ENCODE data around the gene MBNL2.
"Not testable (repeated sequence)": the region's sequence is repeated elsewhere in the genome, so short reads cannot be mapped to it uniquely, and the experiment has no call there.

The MBNL2 gene

GRCh38 chr13:97347255-97347932 is 125.3 kb downstream of the MBNL2 start:
- Histone ChIP-seq H3K36me3 (replicated peaks; ENCODE audit: low read depth, low read length) (no peaks in the 10 kb centered on the region), H3K27me3 (ENCODE audit: low read depth, low read length) (no peaks in the 10 kb centered on the region), H2AFZ (ENCODE audit: low read depth, low read length) (no peak overlapping the region), H3K4me1 (ENCODE audit: low read length) (no peaks in the 10 kb centered on the region), H3K4me2 (ENCODE audit: low read length) (no peak overlapping the region), H4K20me1 (ENCODE audit: insufficient read depth, low read length) (no peaks in the 10 kb centered on the region), H3K4me3 (ENCODE audit: low read length) (no peak overlapping the region), H3K9me3 (ENCODE audit: insufficient read depth, low read length) (peaks cover 6% of the 10 kb centered on the region; the same call in 1 of the 2 replicates), H3K79me2 (ENCODE audit: low read length) (no peaks in the 10 kb centered on the region), H3K27ac (ENCODE audit: low read length) (no peak overlapping the region), H3K9ac (ENCODE audit: low read length) (no peak overlapping the region)
- TF ChIP-seq EZH2phosphoT487 (IDR thresholded peaks at IDR 0.05; ENCODE audit: low read depth), result no peak
- no peak for TF ChIP-seq CTCF (IDR thresholded peaks at IDR 0.05; ENCODE audit: low read depth, low read length)

- no peak overlapping the region for H3K27ac ChIP-seq (ENCODE audit: low read length)
- peaks cover 6% of the 10 kb centered on the region; the same call in 1 of the 2 replicates for H3K9me3 ChIP-seq (ENCODE audit: insufficient read depth, low read length)
- H2AFZ ChIP-seq (ENCODE audit: low read depth, low read length), result no peak overlapping the region
- H3K36me3 ChIP-seq (replicated peaks; ENCODE audit: low read depth, low read length), result no peaks in the 10 kb centered on the region
- no peak overlapping the region for H3K9ac ChIP-seq (ENCODE audit: low read length)
- no peaks in the 10 kb centered on the region for H3K4me1 ChIP-seq (ENCODE audit: low read length)
- no peak overlapping the region for H3K4me2 ChIP-seq (ENCODE audit: low read length)
- no peaks in the 10 kb centered on the region for H4K20me1 ChIP-seq (ENCODE audit: insufficient read depth, low read length)
- TF ChIP-seq EZH2phosphoT487 (IDR thresholded peaks at IDR 0.05; ENCODE audit: low read depth) (no peak), CTCF (IDR thresholded peaks at IDR 0.05; ENCODE audit: low read depth, low read length) (no peak)
- H3K79me2 ChIP-seq (ENCODE audit: low read length), result no peaks in the 10 kb centered on the region
- H3K4me3 ChIP-seq (ENCODE audit: low read length), result no peak overlapping the region
- no peaks in the 10 kb centered on the region for H3K27me3 ChIP-seq (ENCODE audit: low read depth, low read length)
Observed at GRCh38 chr13:97348569-97349100, 126.5 kb downstream of the MBNL2 start.

- not testable (repeated sequence) for H3K4me3 ChIP-seq (ENCODE audit: low read length); H2AFZ ChIP-seq (ENCODE audit: low read depth, low read length); H4K20me1 ChIP-seq (ENCODE audit: insufficient read depth, low read length); H3K4me1 ChIP-seq (ENCODE audit: low read length); H3K36me3 ChIP-seq (replicated peaks; ENCODE audit: low read depth, low read length); H3K79me2 ChIP-seq (ENCODE audit: low read length); H3K9me3 ChIP-seq (ENCODE audit: insufficient read depth, low read length); H3K27ac ChIP-seq (ENCODE audit: low read length); H3K4me2 ChIP-seq (ENCODE audit: low read length); H3K9ac ChIP-seq (ENCODE audit: low read length); H3K27me3 ChIP-seq (ENCODE audit: low read depth, low read length)
Observed at GRCh38 chr13:97352012-97352411, 129.9 kb downstream of the MBNL2 start.

- Histone ChIP-seq H3K9me3 (ENCODE audit: insufficient read depth, low read length) (peaks cover 6% of the 10 kb centered on the region; the same call in 1 of the 2 replicates), H3K27me3 (ENCODE audit: low read depth, low read length) (no peaks in the 10 kb centered on the region), H3K4me1 (ENCODE audit: low read length) (no peaks in the 10 kb centered on the region), H3K27ac (ENCODE audit: low read length) (no peak overlapping the region), H4K20me1 (ENCODE audit: insufficient read depth, low read length) (no peaks in the 10 kb centered on the region), H2AFZ (ENCODE audit: low read depth, low read length) (no peak overlapping the region), H3K4me3 (ENCODE audit: low read length) (no peak overlapping the region), H3K79me2 (ENCODE audit: low read length) (no peaks in the 10 kb centered on the region), H3K36me3 (replicated peaks; ENCODE audit: low read depth, low read length) (no peaks in the 10 kb centered on the region), H3K4me2 (ENCODE audit: low read length) (no peak overlapping the region), H3K9ac (ENCODE audit: low read length) (no peak overlapping the region)
- TF ChIP-seq CTCF (IDR thresholded peaks at IDR 0.05; ENCODE audit: low read depth, low read length), result no peak
- TF ChIP-seq EZH2phosphoT487 (IDR thresholded peaks at IDR 0.05; ENCODE audit: low read depth), result no peak
Observed at GRCh38 chr13:97352815-97353214, 130.7 kb downstream of the MBNL2 start.
